ENCODE results near the gene KRT3.

DNA sequence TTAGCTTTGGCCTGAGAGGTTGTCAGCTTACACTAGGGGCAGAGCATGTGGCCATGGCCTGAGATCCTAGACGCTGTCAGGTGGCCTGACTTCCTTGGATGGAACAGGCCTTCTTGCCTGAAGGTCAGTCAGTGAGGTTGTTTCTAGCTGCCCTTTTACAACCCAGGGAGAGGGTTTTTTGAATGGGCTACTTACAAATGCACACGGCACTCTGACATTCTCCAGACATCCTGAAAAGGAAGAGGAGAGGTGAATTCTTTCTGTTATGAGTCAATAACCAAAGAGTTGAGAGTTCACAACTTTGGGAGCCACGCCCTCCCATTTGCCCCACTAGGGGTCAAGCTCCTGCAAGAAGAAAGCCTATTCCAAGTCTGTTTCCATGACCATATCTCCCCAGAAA, 26.6 kb downstream of the KRT3 start:
- TF ChIP-seq CTCF (IDR thresholded peaks at IDR 0.05; ENCODE audit: low read depth, low read length, poor library complexity, severe bottlenecking) (no peak), EZH2phosphoT487 (IDR thresholded peaks at IDR 0.05; ENCODE audit: borderline replicate concordance, low read length) (no peak)

All from DOHH2 (cell line).